Activated T-helper 9 cell treated with anti-CD3 and anti-CD28 coated beads, Interleukin-2, amount 50 U/mL, for 16 hours (primary cell): ENCODE measurements around the gene DELE1.
"Not testable (repeated sequence)": the region's sequence is repeated elsewhere in the genome, so short reads cannot be mapped to it uniquely, and the experiment has no call there.

Experiments
- DNase-seq: peaks from one replicate; pipeline ENCODE4 v3.0.0-alpha.2; 2020; ENCODE audit warnings: low read depth

DELE1 gene

GRCh38 chr5:141922827-141923447 is 734 bp upstream of the DELE1 start:
- not testable (repeated sequence) for DNase-seq

GRCh38 chr5:141926434-141926833 is 2.8 kb downstream of the DELE1 start:
- no peak for DNase-seq

- DNase-seq, result no peak
Measured at GRCh38 chr5:141928051-141928450, 4.4 kb downstream of the DELE1 start.

- no peak for DNase-seq
Measured at GRCh38 chr5:141929398-141930058, 5.9 kb downstream of the DELE1 start.

- DNase-seq, result no peak
Measured at GRCh38 chr5:141931694-141932093, 8.0 kb downstream of the DELE1 start.

- no peak for DNase-seq
Measured at GRCh38 chr5:141933151-141933550, 9.5 kb downstream of the DELE1 start.

- DNase-seq, result no peak
Measured at GRCh38 chr5:141934099-141934844, 10.6 kb downstream of the DELE1 start.

- DNase-seq, result no peak
Measured at GRCh38 chr5:141935538-141935937, 11.9 kb downstream of the DELE1 start.

GRCh38 chr5:141940695-141941271 is 17.1 kb downstream of the DELE1 start:
- DNase-seq, result no peak

- no peak for DNase-seq
Measured at GRCh38 chr5:141941307-141941706, 17.6 kb downstream of the DELE1 start.

GRCh38 chr5:141941779-141942178 is 18.1 kb downstream of the DELE1 start:
- DNase-seq, result no peak

GRCh38 chr5:141942185-141942857 is 18.6 kb downstream of the DELE1 start:
- DNase-seq, result no peak

- DNase-seq, result no peak
Measured at GRCh38 chr5:141944076-141944475, 20.4 kb downstream of the DELE1 start.

GRCh38 chr5:141945511-141946051 is 21.9 kb downstream of the DELE1 start:
- DNase-seq, result no peak

GRCh38 chr5:141947316-141947715 is 23.6 kb downstream of the DELE1 start:
- DNase-seq, result no peak

- no peak for DNase-seq
Measured at GRCh38 chr5:141948812-141949211, 25.1 kb downstream of the DELE1 start.

GRCh38 chr5:141949511-141949910 is 25.8 kb downstream of the DELE1 start:
- DNase-seq, result no peak

GRCh38 chr5:141950207-141951005 is 26.7 kb downstream of the DELE1 start:
- no peak for DNase-seq

- DNase-seq, result no peak
Measured at GRCh38 chr5:141951332-141951781, 27.7 kb downstream of the DELE1 start.

GRCh38 chr5:141952020-141952419 is 28.3 kb downstream of the DELE1 start:
- no peak for DNase-seq

- DNase-seq, result no peak
Measured at GRCh38 chr5:141954194-141954593, 30.5 kb downstream of the DELE1 start.
